Neural progenitor cell (in vitro differentiated cells): Measurements from ENCODE around the gene TMEM87A. TPM values are rescaled to one million over a fixed set of nuclear protein-coding genes. Genes with fewer than 3 reads are reported as not detected.

Experiments
- DNase-seq: peaks from one replicate; pipeline ENCODE4 v3.0.0-alpha.2; 2016; ENCODE audit warnings: low spot score
- H2AFZ ChIP-seq: fragments of 200-600 bp; sonication (generic); replicated peaks from 2 replicates; pipeline ENCODE4 v1.6.1; 2016; ENCODE audit warnings: antibody characterized with exemption
- H3F3A ChIP-seq: fragments of 200-600 bp; sonication (generic); 2 replicates; pipeline ENCODE4 v1.6.1; 2016; ENCODE audit warnings: antibody characterized with exemption, low read depth
- H3K27ac ChIP-seq: fragments of 200-600 bp; sonication (generic); 2 replicates; pipeline ENCODE4 v1.5.1; 2016; ENCODE audit warnings: mild to moderate bottlenecking
- H3K27me3 ChIP-seq: fragments of 200-600 bp; sonication (generic); 2 replicates; pipeline ENCODE4 v1.6.1; 2016; ENCODE audit warnings: mild to moderate bottlenecking, moderate library complexity
- H3K36me3 ChIP-seq: fragments of 200-600 bp; sonication (generic); 2 replicates; pipeline ENCODE4 v1.5.1; 2016
- H3K4me1 ChIP-seq: fragments of 200-600 bp; sonication (generic); 2 replicates; pipeline ENCODE4 v1.6.1; 2016; ENCODE audit warnings: mixed run types
- H3K4me2 ChIP-seq: fragments of 200-600 bp; sonication (generic); 2 replicates; pipeline ENCODE4 v1.6.1; 2016
- H3K4me3 ChIP-seq: fragments of 200-600 bp; sonication (generic); 2 replicates; pipeline ENCODE4 v1.5.1; 2016
- H3K79me2 ChIP-seq: fragments of 200-600 bp; sonication (generic); 2 replicates; pipeline ENCODE4 v1.6.1; 2016; ENCODE audit warnings: low read depth
- H3K9ac ChIP-seq: fragments of 200-600 bp; sonication (generic); 2 replicates; pipeline ENCODE4 v1.6.1; 2016
- H3K9me3 ChIP-seq: fragments of 200-600 bp; sonication (generic); 2 replicates; pipeline ENCODE4 v1.5.1; 2016; ENCODE audit warnings: low read depth
- H4K20me1 ChIP-seq: fragments of 200-600 bp; sonication (generic); 2 replicates; pipeline ENCODE4 v1.6.1; 2016; ENCODE audit warnings: low read depth
- H3K27ac Mint-ChIP-seq: 3 replicates; pipeline ENCODE4 v1.8.0; 2021; ENCODE audit warnings: mixed read lengths
- H3K27me3 Mint-ChIP-seq: 2 replicates; pipeline ENCODE4 v1.8.0; 2022; ENCODE audit warnings: low read depth, mild to moderate bottlenecking, inconsistent platforms, moderate library complexity, mixed read lengths; ENCODE audit not compliant: insufficient read depth
- H3K36me3 Mint-ChIP-seq: 3 replicates; pipeline ENCODE4 v1.8.0; 2021; ENCODE audit warnings: mixed read lengths
- H3K4me1 Mint-ChIP-seq: 3 replicates; pipeline ENCODE4 v1.8.0; 2021; ENCODE audit warnings: mixed read lengths
- H3K4me3 Mint-ChIP-seq: 3 replicates; pipeline ENCODE4 v1.8.0; 2021; ENCODE audit warnings: mild to moderate bottlenecking, moderate library complexity, mixed read lengths
- H3K9me3 Mint-ChIP-seq: 3 replicates; pipeline ENCODE4 v1.8.0; 2020; ENCODE audit warnings: mixed read lengths
- EZH2 ChIP-seq: fragments of 200-600 bp; sonication (generic); IDR thresholded peaks from 2 replicates; pipeline ENCODE4 v1.6.1; 2017; ENCODE audit warnings: antibody characterized with exemption, mild to moderate bottlenecking, moderate library complexity
- EZH2phosphoT487 ChIP-seq: fragments of 200-600 bp; sonication (generic); IDR thresholded peaks from 2 replicates; pipeline ENCODE4 v1.6.1; 2017; ENCODE audit warnings: antibody characterized with exemption
- total RNA-seq: library from RNA; depleted of rRNA; stranded (reverse); fragments of >200 nt; gene quantifications from 2 replicates; pipeline ENCODE4 v1.2.3, GENCODE V29; 2015; ENCODE audit warnings: low replicate concordance
- TF ChIP-seq, protein P1 (sequence below): fragments of 200-600 bp; sonication (generic); IDR thresholded peaks from 2 replicates; pipeline ENCODE4 v1.5.1; 2017; ENCODE audit warnings: antibody characterized with exemption, mild to moderate bottlenecking

Gene TMEM87A
- total RNA-seq, 1 donor from 2014 or later: 47.0 TPM

GRCh38 chr15:42201801-42202200 is 71.4 kb downstream of the TMEM87A start:
- Histone ChIP-seq H3K27me3 (no peaks in the 10 kb centered on the region), H3K27ac (no peak overlapping the region), H3K9me3 (no peaks in the 10 kb centered on the region), H3K4me3 (no peak overlapping the region), H3K36me3 (no peaks in the 10 kb centered on the region), H3K79me2 (peaks cover 42% of the 10 kb centered on the region), H2AFZ (no peak overlapping the region), H3K4me2 (no peak overlapping the region), H3F3A (no peaks in the 10 kb centered on the region), H3K4me1 (peaks cover 4% of the 10 kb centered on the region), H3K9ac (no peak overlapping the region), H4K20me1 (peaks cover 13% of the 10 kb centered on the region)
- TF ChIP-seq EZH2 (no peak), EZH2phosphoT487 (no peak)
- TF ChIP-seq, protein P1, sequence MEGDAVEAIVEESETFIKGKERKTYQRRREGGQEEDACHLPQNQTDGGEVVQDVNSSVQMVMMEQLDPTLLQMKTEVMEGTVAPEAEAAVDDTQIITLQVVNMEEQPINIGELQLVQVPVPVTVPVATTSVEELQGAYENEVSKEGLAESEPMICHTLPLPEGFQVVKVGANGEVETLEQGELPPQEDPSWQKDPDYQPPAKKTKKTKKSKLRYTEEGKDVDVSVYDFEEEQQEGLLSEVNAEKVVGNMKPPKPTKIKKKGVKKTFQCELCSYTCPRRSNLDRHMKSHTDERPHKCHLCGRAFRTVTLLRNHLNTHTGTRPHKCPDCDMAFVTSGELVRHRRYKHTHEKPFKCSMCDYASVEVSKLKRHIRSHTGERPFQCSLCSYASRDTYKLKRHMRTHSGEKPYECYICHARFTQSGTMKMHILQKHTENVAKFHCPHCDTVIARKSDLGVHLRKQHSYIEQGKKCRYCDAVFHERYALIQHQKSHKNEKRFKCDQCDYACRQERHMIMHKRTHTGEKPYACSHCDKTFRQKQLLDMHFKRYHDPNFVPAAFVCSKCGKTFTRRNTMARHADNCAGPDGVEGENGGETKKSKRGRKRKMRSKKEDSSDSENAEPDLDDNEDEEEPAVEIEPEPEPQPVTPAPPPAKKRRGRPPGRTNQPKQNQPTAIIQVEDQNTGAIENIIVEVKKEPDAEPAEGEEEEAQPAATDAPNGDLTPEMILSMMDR: no peak
- H3K4me1 Mint-ChIP-seq: peaks cover 6% of the 10 kb centered on the region
- peaks cover 5% of the 10 kb centered on the region for H3K36me3 Mint-ChIP-seq
- no peaks in the 10 kb centered on the region for H3K27me3 Mint-ChIP-seq
- DNase-seq: no peak
- H3K27ac Mint-ChIP-seq: no peak overlapping the region
- H3K9me3 Mint-ChIP-seq: no peaks in the 10 kb centered on the region
- H3K4me3 Mint-ChIP-seq: no peak overlapping the region

GRCh38 chr15:42199126-42199525 is 74.1 kb downstream of the TMEM87A start:
- Mint-ChIP-seq H3K27ac (no peak overlapping the region), H3K9me3 (peaks cover 8% of the 10 kb centered on the region), H3K4me1 (no peaks in the 10 kb centered on the region), H3K4me3 (no peak overlapping the region), H3K36me3 (peaks cover 17% of the 10 kb centered on the region), H3K27me3 (no peaks in the 10 kb centered on the region)
- Histone ChIP-seq H3K36me3 (no peaks in the 10 kb centered on the region), H3K9me3 (no peaks in the 10 kb centered on the region), H4K20me1 (peaks cover 13% of the 10 kb centered on the region), H3K79me2 (peaks cover 32% of the 10 kb centered on the region), H3K4me3 (no peak overlapping the region), H3K9ac (no peak overlapping the region), H3K27ac (no peak overlapping the region), H3K27me3 (no peaks in the 10 kb centered on the region), H3K4me1 (no peaks in the 10 kb centered on the region), H3F3A (no peaks in the 10 kb centered on the region), H3K4me2 (no peak overlapping the region), H2AFZ (no peak overlapping the region)
- no peak for DNase-seq
- TF ChIP-seq, protein P1: no peak
- TF ChIP-seq EZH2phosphoT487 (no peak), EZH2 (no peak)

GRCh38 chr15:42198516-42198915 is 74.7 kb downstream of the TMEM87A start:
- Mint-ChIP-seq H3K27ac (no peak overlapping the region), H3K36me3 (peaks cover 17% of the 10 kb centered on the region), H3K4me1 (no peaks in the 10 kb centered on the region), H3K27me3 (no peaks in the 10 kb centered on the region), H3K9me3 (peaks cover 8% of the 10 kb centered on the region), H3K4me3 (no peak overlapping the region)
- TF ChIP-seq EZH2phosphoT487 (no peak), EZH2 (no peak)
- TF ChIP-seq, protein P1: no peak
- Histone ChIP-seq H3K79me2 (peaks cover 29% of the 10 kb centered on the region), H3K9me3 (no peaks in the 10 kb centered on the region), H3K4me2 (no peak overlapping the region), H3K27ac (no peak overlapping the region), H4K20me1 (peaks cover 13% of the 10 kb centered on the region), H3K9ac (no peak overlapping the region), H3K4me3 (no peak overlapping the region), H3K27me3 (no peaks in the 10 kb centered on the region), H3K4me1 (no peaks in the 10 kb centered on the region), H3K36me3 (peaks cover 2% of the 10 kb centered on the region), H3F3A (no peaks in the 10 kb centered on the region), H2AFZ (no peak overlapping the region)
- no peak for DNase-seq
